GM19328 (cell line): ENCODE results near the gene PCDH18.
"Not testable (repeated sequence)": the region's sequence is repeated elsewhere in the genome, so short reads cannot be mapped to it uniquely, and the experiment has no call there.

Experiments
- ATAC-seq: cut with Tn5 transposase; IDR thresholded peaks from one replicate; pipeline ENCODE4 v1.9.1; 2021; ENCODE audit warnings: mild to moderate bottlenecking, moderate library complexity; ENCODE audit not compliant: unreplicated experiment

Gene PCDH18

DNA sequence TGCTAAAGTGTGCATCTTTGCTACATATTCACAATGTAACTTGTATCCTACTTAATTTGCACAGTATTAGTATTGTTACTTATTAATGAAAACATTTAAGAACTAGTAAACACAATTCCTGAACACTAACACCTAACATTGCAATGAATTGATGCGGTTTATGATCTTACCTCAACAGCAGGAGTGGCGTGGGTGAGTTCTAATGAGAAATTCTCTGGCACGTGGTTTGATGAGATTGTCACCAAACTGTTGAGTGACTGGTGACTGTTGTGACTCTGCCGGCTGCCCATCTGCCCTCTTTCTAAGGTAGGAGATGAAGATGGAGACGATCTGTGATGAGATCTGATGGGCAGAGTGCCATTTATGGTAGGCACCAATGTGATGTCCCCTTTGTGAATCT, 2.9 kb downstream of the PCDH18 start:
- no peak for ATAC-seq

DNA sequence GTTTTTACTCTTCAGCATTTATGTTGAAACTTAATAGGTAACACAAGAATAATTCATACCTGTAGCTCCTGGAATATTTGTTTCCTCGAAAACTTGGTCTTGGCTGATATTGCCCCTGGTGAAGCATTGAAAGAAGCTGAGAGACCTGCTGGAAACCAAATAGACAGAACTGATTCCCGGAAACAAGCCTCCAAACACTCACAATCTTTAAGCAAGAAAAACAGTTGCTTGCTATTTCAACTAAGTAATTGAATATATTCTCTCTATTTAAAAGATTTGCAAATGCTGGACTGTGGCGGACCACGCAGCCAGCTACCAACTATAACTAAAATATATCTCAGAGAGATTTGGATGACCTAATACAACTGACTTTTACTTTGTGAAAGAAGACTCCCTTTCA, 3.6 kb downstream of the PCDH18 start:
- no peak for ATAC-seq

DNA sequence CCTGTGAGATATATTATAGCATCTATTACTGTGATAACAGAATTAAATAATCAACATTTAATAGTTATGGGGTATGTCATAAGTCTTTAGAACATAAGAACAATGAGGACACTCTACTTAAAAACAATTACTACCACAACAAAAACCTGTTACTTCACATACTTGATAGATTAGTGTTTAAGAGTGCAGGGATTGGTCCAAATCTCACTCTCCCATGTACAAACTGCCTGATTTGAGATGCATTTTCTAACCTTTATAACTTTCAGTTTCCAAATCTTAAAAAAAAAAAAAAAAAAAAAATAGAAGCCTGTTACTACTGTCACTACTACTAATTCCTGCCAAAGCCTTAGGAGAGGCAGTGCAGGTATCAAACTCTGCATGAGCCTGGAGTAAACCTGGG, 5.6 kb downstream of the PCDH18 start:
- no peak for ATAC-seq

DNA sequence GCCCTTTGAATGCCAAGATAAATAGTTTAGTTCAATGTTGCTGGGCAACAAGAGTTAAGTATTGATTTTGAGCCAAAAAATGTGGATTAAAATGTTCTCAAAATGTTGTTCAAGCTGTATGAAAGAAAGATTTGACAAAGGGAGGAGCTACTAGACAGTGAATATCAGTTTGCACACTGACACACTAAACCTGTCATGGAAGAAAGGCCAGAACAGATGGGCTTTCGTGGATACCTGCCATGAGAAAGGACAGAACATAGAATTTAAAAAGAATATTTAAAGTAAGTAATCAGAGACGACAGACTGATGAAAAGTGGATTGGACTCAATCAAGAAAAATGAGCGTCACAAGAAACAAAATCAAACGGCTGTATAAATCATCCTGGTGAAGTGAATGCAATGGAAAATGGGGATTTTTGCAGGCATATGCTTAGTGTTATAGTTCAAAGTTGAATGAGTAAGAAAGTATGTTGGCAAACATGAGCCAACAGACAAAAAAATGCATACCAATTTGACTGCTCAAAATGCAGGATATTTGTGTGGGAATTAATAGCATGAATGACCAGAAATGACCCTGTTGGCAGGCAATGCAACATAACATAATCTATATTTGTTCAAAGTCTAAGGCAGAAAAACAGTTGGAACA, 7.4 kb downstream of the PCDH18 start:
- no peak for ATAC-seq

DNA sequence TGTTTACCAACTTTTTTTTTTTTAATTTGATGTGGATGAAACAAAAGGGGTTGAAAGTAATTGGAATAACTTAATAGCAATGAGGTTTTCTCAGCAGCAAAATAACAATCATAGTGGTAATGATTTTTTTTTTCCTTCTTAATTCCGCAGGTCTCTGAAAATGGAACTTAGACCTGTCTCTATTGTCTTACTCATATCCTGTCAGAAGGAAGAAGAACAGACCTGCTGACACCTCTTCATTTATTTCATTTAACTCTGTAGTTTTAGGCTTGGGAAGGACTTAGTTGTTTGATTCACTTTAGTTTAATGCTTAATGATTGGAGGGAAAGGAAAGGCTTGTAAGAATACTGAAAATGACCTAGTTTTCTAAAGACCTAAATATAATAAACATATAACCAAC, 9.0 kb downstream of the PCDH18 start:
- no peak for ATAC-seq

DNA sequence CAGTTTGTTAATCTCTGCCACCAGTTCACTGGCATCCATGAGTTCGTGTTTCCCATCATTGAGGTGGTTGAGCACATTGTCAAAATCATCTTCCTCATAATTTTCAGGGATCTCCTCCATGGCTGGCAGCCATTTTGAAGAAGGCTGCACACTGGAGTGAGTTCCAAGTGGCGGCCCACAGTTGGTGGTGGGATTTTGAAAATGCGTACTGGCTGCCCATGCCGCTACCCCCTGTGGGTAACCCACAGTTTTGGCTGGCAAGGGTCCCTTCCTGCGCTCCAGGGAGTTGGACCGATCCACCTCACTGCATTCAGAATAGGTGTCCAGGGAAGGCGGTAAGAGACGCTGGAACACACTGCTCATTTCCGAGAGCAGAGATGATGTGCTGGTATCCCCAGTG, 11.2 kb downstream of the PCDH18 start:
- no peak for ATAC-seq

DNA sequence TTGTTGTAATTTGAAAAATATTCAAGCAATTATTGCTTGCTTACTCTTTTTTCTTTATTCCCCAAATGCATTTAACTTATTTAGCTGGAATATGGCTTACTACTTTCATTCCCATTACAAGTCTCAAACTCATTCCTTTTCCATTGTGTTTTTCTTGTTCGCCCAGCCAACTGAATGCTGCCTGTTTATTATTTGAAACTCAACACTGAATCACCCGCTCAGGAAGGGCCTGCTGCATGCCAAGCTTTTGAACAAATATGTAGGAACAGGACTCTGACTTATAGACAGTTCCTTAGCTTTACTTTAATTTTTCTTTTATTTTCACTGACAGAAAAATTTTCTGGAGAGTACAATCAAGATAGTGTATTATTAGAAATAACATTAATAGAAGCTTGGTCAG, 12.9 kb downstream of the PCDH18 start:
- no peak for ATAC-seq

DNA sequence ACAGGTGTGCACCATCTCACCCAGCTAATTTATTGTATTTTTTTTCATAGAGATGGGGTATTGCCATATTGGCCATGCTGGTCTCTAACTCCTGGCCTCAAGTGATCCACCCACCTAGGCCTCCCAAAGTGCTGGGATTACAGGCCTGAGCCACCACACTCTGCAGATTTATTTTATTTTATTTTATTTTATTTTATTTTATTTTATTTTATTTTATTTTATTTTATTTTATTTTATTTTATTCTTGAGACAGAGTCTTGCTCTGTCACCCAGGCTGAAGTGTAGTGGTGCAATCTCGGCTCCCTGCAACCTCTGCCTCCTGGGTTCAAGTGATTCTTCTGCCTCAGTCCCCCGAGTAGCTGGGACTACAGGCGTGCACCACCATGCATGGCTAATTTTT, 15.0 kb downstream of the PCDH18 start:
- ATAC-seq: not testable (repeated sequence)

DNA sequence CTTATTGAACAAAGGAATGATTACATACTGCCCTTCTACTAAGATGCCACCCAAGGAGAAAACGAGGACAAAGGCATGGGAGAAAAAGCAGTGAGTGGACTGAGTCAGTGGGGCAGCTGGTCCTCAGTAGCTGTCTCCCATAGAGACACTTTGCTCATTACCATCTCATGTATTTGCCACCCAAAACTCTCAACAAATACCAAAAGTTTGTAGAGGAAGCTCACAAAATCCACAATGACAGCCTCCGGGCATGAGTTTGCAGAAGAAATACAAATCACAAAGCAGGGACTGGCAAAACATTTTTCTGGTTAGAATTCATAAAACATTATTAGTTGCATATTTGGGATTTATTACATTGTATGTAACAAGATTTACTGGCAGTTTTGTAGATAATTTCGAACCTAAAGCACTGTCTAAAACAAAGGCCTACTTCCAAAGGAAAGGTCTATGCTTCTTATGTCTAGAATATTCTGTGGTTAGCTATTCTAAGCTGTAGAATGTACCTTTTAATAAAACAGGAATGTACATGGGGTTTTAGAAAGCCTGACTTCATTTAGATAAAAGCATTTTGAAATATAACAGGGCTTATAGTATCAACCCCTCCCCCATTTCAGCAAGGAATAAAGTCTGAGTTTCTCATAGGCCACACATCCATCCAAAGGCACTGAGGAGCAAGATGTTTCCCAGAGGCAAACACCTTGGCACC, 17.7 kb downstream of the PCDH18 start:
- no peak for ATAC-seq

DNA sequence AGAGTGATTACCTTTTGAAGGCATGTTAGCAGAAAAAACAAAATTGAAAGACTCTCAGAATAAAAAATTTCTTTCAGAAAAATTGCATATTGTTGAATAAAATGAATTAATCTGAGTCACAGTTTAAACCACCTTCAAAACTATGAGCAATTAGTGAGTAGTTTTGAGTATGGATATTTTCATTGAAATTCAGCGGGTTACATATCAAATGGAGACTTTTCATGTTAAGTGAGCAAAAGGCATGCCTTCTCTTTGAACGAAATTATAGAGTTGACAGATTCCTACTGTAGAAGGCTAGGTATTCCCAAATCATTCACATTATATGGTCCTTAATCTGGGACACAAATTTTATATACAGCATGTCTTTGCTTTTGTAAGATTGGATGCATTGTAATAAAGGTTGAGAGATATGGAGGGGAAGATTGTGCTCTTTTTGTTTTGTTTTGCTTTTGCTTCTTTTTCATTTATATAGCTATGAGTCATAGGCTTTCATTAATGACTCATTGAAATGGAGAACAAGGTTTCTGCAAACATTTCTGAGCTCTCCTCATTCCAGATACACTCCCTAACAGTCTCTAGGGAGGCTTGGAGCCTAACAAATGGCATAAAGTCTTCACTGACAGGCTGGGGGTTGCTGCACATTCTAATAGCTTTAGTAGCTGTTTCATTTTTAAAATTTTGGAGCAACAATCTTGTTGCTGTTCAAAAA, 21.6 kb downstream of the PCDH18 start:
- no peak for ATAC-seq

DNA sequence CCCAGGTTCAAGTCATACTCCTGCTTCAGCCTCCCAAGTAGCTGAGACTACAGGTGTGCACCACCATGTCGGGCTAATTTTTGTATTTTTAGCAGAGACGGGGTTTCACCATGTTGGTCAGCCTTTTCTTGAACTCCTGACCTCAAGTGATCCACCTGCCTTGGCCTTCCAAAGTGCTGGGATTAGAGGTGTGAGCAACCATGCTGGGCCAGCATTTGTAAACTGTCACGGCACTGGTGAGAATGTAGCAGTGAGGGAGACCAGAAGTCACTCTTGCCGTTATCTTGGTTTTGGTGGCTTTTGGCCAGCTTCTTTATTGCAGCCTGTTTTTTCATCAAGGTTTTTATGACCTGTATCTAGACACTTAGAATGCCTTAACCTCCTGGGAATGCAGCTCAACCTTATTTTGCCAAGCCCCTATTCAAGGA, 22.4 kb downstream of the PCDH18 start:
- no peak for ATAC-seq

DNA sequence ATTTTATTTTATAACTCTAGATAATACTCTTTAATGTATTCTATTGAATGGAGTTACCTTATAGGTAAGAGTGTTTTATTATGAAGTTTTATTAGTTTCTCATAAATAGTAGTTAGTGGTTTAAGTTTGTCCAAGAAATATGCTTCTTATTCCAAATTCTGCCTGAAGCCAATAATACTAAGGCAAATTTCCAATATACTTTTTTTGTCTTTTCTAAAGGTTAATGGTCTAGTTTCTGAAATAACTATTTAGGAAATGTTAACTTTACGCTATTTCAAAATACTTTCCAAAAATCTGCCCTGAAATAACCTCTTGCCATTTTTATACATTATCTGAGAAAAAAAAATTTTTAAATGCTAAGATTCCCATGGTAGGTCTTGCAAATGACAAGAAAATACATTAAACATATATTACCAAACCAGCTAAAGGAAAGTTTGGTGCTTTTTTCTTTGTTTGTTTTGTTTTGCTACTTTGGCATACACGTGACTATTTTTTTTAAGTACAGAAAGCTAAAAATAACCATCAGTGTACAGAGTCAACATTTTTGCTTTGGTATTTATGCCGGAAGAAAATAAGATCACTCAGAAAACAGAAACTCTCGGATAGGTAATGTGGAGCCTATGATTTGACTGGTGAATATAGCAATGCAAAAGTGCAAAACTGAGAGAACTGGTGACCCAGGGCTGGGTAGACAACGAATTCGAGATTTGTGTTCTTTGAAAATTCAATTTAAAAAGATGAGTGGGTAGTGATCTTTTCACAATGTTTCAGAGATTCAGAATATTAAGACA, 29.8 kb downstream of the PCDH18 start:
- ATAC-seq: no peak

DNA sequence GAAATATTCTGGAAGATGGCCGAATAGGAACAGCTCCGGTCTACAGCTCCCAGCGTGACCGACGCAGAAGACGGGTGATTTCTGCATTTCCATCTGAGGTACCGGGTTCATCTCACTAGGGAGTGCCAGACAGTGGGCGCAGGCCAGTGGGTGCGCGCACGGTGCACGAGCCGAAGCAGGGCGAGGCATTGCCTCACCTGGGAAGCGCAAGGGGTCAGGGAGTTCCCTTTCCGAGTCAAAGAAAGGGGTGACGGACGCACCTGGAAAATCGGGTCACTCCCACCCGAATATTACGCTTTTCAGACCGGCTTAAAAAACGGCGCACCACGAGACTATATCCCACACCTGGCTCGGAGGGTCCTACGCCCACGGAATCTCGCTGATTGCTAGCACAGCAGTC, 36.0 kb downstream of the PCDH18 start:
- not testable (repeated sequence) for ATAC-seq

DNA sequence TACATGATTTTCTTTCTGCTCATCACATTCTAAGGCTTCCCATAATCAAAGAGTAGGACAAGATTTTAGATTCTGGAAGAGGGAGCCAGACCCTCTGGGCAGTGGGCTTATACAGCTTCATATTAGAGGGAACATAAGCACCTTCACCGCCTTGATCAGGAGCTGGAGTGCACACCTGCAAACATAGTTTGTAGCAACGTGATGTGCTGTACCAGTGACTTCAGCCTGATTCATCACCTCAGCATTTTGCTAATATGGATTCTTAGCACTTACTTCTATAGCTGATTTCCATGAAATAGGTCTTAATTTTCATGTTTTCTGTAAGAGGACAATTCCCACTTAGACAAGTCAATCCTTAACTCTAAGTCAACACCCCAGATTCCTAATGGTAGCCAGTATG, 36.7 kb downstream of the PCDH18 start:
- no peak for ATAC-seq

DNA sequence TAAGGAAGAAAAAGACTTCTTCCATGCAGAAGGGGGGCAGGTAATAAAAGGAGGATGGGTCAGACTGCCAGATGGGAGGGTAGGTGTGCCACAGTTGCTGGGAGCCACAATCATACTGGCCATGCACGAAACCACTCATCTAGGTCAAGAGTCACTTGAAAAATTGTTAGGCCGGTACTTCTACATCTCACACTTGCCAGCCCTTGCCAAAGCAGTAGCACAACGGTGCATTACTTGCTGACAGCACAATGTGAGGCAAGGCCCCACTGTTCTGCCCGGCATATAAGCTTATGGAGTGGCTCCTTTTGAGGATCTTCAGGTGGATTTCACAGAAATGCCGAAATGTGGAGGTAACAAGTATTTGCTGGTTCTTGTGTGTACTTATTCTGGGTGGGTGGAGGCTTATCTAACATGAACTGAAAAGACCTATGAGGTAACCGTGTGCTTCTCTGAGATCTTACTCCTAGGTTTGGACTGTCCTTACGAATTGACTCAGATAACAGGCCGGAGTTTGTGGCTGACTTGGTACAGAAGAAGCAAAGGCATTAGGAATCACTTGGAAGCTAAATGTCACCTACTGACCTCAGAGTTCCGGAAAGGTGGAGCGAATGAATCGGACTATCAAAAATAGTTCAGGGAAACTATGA, 48.9 kb downstream of the PCDH18 start:
- ATAC-seq: not testable (repeated sequence)

DNA sequence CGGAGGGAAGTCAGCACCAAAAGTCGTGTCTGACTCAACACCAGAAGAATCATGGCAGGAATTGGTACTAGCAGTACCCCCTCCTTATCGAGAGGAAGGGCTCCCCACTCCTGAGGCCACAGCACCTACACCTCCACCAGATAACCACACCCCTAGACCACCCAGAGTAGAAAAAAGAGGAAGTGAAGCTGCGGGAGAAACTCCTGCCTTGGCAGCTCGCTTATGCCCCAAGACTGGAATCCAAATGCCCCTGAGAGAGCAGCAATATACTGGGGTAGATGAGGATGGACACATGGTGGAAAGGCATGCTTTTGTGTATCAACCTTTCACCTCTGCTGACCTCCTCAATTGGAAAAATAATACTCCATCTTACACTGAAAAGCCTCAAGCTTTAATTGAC, 52.6 kb downstream of the PCDH18 start:
- not testable (repeated sequence) for ATAC-seq

DNA sequence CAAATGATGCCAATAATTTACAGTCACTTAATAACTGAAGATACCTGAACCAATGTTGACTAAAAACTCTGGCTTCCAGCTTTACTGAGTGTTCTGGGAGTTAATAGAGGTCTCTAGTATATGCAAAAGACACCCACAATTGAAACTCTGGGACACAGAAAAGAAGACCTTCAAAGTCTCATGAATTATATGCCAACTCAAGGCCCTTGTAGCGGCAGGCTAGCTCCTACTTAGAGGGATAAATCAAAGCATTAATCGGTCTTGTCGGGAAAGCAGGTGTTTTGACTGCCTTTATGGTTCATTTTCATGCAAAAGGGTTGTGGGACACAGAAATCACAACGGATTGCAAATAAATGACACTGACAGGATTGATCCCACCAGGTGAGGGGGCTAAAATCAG, 55.9 kb downstream of the PCDH18 start:
- ATAC-seq: no peak

DNA sequence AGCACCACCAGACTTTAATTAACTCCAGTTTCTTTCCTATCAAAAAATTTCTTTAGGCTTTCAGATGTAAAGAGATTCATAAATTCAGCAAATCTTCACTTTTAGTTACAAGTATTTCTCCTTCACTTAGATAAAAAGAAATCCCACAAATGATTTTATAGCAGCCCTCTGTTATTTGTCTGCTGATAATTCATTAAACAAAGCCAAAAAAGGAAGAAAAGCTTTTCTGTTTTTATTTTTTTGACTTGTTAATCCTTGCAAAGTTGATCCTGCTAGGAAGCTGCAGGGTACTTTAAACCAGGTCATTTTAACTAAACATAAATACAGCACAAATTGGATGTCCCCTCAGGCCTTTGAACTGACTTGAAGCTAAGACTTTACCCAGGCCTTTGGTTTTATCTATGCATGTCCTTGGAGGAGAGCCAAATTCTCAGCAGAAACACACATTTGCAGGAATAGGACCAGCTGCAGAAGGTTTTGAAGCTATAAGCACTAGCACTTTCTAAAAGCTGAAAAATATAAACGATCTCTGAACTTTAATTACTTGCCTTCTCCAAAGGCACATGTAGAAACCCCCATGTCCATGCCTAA, 57.5 kb downstream of the PCDH18 start:
- no peak for ATAC-seq

DNA sequence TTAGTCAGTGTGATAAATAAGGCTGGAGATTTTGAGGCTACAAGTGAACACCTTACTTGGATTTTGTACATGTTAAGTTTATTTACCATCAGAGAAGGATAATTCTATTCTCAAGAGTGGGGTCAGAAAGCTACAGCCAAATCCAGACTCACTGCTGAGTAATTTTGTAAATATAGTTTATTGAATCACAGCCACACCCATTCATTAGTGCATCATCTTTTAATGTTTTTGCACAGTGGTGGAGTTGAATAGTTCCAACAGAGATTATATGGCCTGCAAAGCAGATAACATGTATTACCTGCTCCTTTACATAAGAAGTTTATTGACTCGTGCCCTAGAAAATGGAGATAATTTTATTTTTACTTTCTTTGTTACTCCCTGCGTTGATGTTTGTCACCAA, 60.4 kb downstream of the PCDH18 start:
- no peak for ATAC-seq

DNA sequence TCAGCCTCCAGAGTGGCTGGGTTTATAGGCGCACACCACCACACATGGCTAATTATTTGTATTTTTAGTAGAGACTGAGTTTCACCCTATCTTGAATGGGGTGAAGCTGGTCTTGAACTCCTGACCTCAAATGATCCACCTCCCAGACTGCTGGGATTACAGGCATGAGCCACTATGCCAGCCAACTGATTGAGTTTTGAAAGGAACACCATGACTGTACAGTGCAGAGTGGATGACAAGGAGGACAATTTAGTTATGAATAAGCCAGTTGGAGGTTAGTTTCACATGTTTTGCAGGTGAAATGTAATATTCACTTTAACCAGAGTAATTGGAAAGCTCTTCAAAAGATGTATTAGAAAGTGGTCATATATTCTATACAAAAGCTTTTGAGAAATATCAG, 60.8 kb downstream of the PCDH18 start:
- ATAC-seq: no peak

DNA sequence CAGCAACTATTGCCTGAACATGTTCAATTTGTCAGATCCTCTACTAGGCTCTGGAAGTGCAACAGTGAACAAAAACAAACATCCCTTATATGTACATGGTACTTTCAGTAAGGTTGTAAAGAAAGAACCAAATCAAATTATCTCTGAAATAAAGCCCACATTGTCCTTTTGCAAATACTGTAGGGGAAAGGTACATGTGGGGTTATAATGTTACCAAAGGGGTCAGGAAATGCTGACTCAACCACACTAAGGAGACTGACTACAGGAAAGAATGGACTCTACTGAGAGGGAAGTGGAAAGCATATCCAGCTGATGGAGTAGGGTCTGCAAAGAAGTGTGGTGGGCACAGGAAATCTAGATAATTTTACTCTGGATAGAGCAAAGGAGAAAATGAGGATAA, 61.5 kb downstream of the PCDH18 start:
- no peak for ATAC-seq
